K562 (cell line): ENCODE data around the gene PTBP2. TPM values are rescaled to one million over a fixed set of nuclear protein-coding genes. Genes with fewer than 3 reads are reported as not detected.

Experiments
- ARID2 ChIP-seq: fragments of 450-650 bp; IDR thresholded peaks from 2 replicates; pipeline ENCODE4 v1.6.1; 2017; ENCODE audit warnings: antibody characterized with exemption, mild to moderate bottlenecking
- ARID3B ChIP-seq: fragments of 250-450 bp; sonication (Bioruptor Pico); IDR thresholded peaks from 2 replicates; pipeline ENCODE4 v1.4.0; 2020; ENCODE audit warnings: borderline replicate concordance
- ATF3 ChIP-seq, 2 experiments: fragments of 450-650 bp in 1 of 2; sonication (generic) in 1 of 2; formaldehyde crosslinking in 1 of 2; IDR thresholded peaks in 1 of 2; conservative IDR thresholded peaks in 1 of 2; 2 replicates each; pipeline versions ENCODE4 v1.6.1 to v1.8.1; 2016 to 2023; ENCODE audit warnings: mild to moderate bottlenecking in 2 of 2, moderate library complexity in 2 of 2, inconsistent platforms in 1 of 2, missing genetic modification reagents in 1 of 2
- FOXK2 ChIP-seq, 2 experiments: fragments of 450-650 bp; IDR thresholded peaks in 1 of 2; conservative IDR thresholded peaks in 1 of 2; 2 replicates each; pipeline ENCODE4 v1.6.1; 2016; ENCODE audit warnings: low read depth in 2 of 2, mild to moderate bottlenecking in 1 of 2
- GTF2B ChIP-seq: IDR thresholded peaks from 2 replicates; pipeline ENCODE4 v1.6.1; 2011; ENCODE audit not compliant: insufficient read length; ENCODE audit errors: extremely low read depth
- HLTF ChIP-seq: fragments of 450-650 bp; IDR thresholded peaks from 2 replicates; pipeline ENCODE4 v1.6.1; 2016
- KDM1A ChIP-seq, 2 experiments: fragments of 450-650 bp; IDR thresholded peaks; 2 replicates each; pipeline ENCODE4 v1.6.1; 2016; ENCODE audit warnings: mild to moderate bottlenecking in 2 of 2
- MXI1 ChIP-seq: IDR thresholded peaks from 2 replicates; pipeline ENCODE4 v1.6.1; 2011; ENCODE audit warnings: low read depth, mild to moderate bottlenecking, improper control_type of control experiment, low read length
- NR2C1 ChIP-seq, 2 experiments: fragments of 450-650 bp; IDR thresholded peaks; 2 replicates each; pipeline ENCODE4 v1.6.1; 2017; ENCODE audit warnings: mild to moderate bottlenecking in 2 of 2, antibody characterized with exemption in 1 of 2, inconsistent platforms in 1 of 2, missing compliant biosample characterization in 1 of 2, missing genetic modification characterization in 1 of 2
- PML ChIP-seq: IDR thresholded peaks from 2 replicates; pipeline ENCODE4 v1.6.1; 2012; ENCODE audit warnings: low read length, inconsistent platforms
- POLR2A ChIP-seq: fragments of 450-650 bp; conservative IDR thresholded peaks from 2 replicates; pipeline ENCODE4 v1.6.1; 2016
- PTRF ChIP-seq: fragments of 450-650 bp; IDR thresholded peaks from 2 replicates; pipeline ENCODE4 v1.6.1; 2016; ENCODE audit warnings: mild to moderate bottlenecking, missing genetic modification characterization, missing compliant biosample characterization
- SUPT5H ChIP-seq: fragments of 450-650 bp; IDR thresholded peaks from 2 replicates; pipeline ENCODE4 v1.6.1; 2016
- TAF1 ChIP-seq: IDR thresholded peaks from 2 replicates; pipeline ENCODE4 v1.6.1; 2011; ENCODE audit warnings: mild to moderate bottlenecking, low read length, moderate library complexity; ENCODE audit not compliant: insufficient read depth, control insufficient read depth, severe bottlenecking; ENCODE audit errors: extremely low read depth
- TOE1 ChIP-seq, 2 experiments: fragments of 450-650 bp in 1 of 2; sonication (generic) in 1 of 2; formaldehyde crosslinking in 1 of 2; IDR thresholded peaks; 2 replicates each; pipeline versions ENCODE4 v1.7.1 to v1.8.0; 2016 to 2022; ENCODE audit warnings: borderline replicate concordance in 2 of 2, mild to moderate bottlenecking in 2 of 2, antibody characterized with exemption in 1 of 2, inconsistent platforms in 1 of 2, low read depth in 1 of 2, missing genetic modification reagents in 1 of 2, moderate library complexity in 1 of 2
- YBX1 ChIP-seq: fragments of 450-650 bp; IDR thresholded peaks from 2 replicates; pipeline ENCODE4 v1.7.1; 2016; ENCODE audit warnings: mild to moderate bottlenecking
- ZC3H8 ChIP-seq: fragments of 450-650 bp; IDR thresholded peaks from 2 replicates; pipeline ENCODE4 v1.6.1; 2017
- ZNF444 ChIP-seq: fragments of 250-450 bp; sonication (Bioruptor Pico); IDR thresholded peaks from 2 replicates; pipeline ENCODE4 v1.4.0; 2020; ENCODE audit warnings: mild to moderate bottlenecking, moderate library complexity
- ZNF76 ChIP-seq: fragments of 250-450 bp; sonication (Bioruptor Pico); IDR thresholded peaks from 2 replicates; pipeline ENCODE4 v1.4.0; 2020; ENCODE audit warnings: mild to moderate bottlenecking, moderate library complexity, borderline replicate concordance
- polyA plus RNA-seq, 8 experiments: library from polyadenylated mRNA; depleted of rRNA in 4 of 8; stranded (reverse) in 5 of 8; unstranded in 3 of 8; fragments of >200 nt; fragmentation: Nextera tagmentation in 2 of 8; fragmentation: Illumina TruSeq in 1 of 8; extraction: Ambion mirVana in 2 of 8; extraction: Trizol in 1 of 8; gene quantifications; 2 replicates each; pipeline versions ENCODE4 v1.2.1 to v1.2.3, GENCODE V29; 2011 to 2014; ENCODE audit warnings: inconsistent platforms in 1 of 8, missing spikeins in 1 of 8
- total RNA-seq, 7 experiments: library from RNA; depleted of rRNA in 6 of 7; stranded (reverse); fragments of >200 nt in 6 of 7; fragmentation: Illumina TruSeq in 2 of 7; extraction: Trizol in 2 of 7; gene quantifications; 2 replicates each; pipeline versions ENCODE4 v1.2.1 to v1.2.3, GENCODE V29; 2011 to 2021; ENCODE audit warnings: low replicate concordance in 1 of 7
- TF ChIP-seq, protein P1 (sequence below): fragments of 250-450 bp; sonication (Bioruptor Pico); IDR thresholded peaks from 2 replicates; pipeline ENCODE4 v1.5.0; 2020; ENCODE audit warnings: mild to moderate bottlenecking
- TF ChIP-seq, protein P2 (sequence below): sonication (generic); formaldehyde crosslinking; IDR thresholded peaks from 2 replicates; pipeline ENCODE4 v1.8.0; 2022; ENCODE audit warnings: mild to moderate bottlenecking, missing genetic modification reagents, borderline replicate concordance

The PTBP2 gene
- total and polyA plus RNA-seq, 9 of the 15 experiments (the other 6 are each of a cell fraction or from before 2014, with no cell fraction given): 9.8 to 30.6 (median 19.0) TPM

DNA sequence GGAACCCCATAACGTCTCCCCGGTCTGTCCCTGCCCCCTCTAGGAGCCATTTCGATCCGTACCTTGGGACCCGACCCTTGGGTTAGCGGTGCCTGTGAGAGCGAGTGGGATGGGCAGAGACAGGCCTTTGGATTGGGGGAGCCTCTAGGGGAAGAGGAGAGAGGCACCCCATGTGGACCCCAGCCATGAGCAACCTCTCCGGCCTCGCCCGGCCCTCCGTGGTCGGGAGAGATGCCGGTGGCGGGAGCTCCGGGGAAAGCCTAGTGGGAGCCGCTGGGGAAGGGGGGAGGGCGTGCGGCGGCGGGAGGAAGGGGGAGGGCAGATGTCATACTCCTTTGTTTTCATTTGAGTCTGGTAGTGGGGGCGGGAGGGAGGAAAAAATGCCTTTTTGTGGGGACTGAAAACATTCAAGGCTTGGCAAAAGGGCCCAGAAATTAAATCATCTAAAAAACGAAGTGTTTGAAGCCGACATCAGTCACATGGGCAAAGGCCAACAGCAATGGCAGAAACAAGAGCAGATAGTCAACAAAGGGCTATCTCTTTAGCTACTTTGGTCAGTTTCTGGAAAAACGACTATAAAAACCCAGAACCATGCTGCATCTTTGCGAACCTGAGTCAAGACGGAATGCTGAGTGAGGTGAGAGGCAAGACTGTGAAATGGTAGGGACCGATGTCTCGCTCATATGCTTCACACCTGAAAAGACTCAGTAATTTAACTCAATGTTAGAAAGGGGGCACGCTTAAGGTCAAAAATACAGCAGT, 758 bp downstream of the PTBP2 start (continued):
- TF ChIP-seq, protein P1, sequence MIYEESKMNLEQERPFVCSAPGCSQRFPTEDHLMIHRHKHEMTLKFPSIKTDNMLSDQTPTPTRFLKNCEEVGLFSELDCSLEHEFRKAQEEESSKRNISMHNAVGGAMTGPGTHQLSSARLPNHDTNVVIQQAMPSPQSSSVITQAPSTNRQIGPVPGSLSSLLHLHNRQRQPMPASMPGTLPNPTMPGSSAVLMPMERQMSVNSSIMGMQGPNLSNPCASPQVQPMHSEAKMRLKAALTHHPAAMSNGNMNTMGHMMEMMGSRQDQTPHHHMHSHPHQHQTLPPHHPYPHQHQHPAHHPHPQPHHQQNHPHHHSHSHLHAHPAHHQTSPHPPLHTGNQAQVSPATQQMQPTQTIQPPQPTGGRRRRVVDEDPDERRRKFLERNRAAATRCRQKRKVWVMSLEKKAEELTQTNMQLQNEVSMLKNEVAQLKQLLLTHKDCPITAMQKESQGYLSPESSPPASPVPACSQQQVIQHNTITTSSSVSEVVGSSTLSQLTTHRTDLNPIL (CRISPR knock-in tag): no peak
- TF ChIP-seq NR2C1 (IDR thresholded peaks at IDR 0.05) (no peak), NR2C1 (tag; IDR thresholded peaks at IDR 0.05) (no peak), FOXK2 (conservative IDR thresholded peaks at IDR 0.05 in 1 of 2, IDR thresholded peaks at IDR 0.05 in 1 of 2; ENCODE audit: low read depth in 2 of 2) (peak; percentile 33 to 46; a peak in 2 of 4 replicates), ATF3 (IDR thresholded peaks at IDR 0.05) (no peak), ATF3 (CRISPR knock-in tag; conservative IDR thresholded peaks at IDR 0.05) (no peak), MXI1 (no peak), SUPT5H (0 out of 2 replicates have a peak, but pooled peaks have one; percentile 36), PTRF (tag) (no peak), POLR2A (peak; percentile 44), YBX1 (no peak), GTF2B (no peak), HLTF (no peak), PML (0 out of 2 replicates have a peak, but pooled peaks have one; percentile 15), ARID2 (no peak), KDM1A (IDR thresholded peaks at IDR 0.05) (peak in 1 of 2 experiments; percentile 87; a peak in 2 of 4 replicates), ZNF444 (peak; percentile 77), ZNF76 (CRISPR knock-in tag) (no peak), TAF1 (peak; percentile 62), ARID3B (no peak), ZC3H8 (no peak), TOE1 (IDR thresholded peaks at IDR 0.05; ENCODE audit: borderline replicate concordance) (no peak), TOE1 (CRISPR knock-in tag; IDR thresholded peaks at IDR 0.05; ENCODE audit: borderline replicate concordance, low read depth) (no peak)
- TF ChIP-seq, protein P2, sequence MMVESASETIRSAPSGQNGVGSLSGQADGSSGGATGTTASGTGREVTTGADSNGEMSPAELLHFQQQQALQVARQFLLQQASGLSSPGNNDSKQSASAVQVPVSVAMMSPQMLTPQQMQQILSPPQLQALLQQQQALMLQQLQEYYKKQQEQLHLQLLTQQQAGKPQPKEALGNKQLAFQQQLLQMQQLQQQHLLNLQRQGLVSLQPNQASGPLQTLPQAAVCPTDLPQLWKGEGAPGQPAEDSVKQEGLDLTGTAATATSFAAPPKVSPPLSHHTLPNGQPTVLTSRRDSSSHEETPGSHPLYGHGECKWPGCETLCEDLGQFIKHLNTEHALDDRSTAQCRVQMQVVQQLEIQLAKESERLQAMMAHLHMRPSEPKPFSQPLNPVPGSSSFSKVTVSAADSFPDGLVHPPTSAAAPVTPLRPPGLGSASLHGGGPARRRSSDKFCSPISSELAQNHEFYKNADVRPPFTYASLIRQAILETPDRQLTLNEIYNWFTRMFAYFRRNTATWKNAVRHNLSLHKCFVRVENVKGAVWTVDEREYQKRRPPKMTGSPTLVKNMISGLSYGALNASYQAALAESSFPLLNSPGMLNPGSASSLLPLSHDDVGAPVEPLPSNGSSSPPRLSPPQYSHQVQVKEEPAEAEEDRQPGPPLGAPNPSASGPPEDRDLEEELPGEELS: no peak
